K562 (cell line): ENCODE data around the gene AURKB. TPM values are rescaled to one million over a fixed set of nuclear protein-coding genes. Genes with fewer than 3 reads are reported as not detected.

Source experiments
- AFF4 ChIP-seq: sonication (generic); formaldehyde crosslinking; IDR thresholded peaks from 2 replicates; pipeline ENCODE4 v1.8.0; 2023; ENCODE audit warnings: mild to moderate bottlenecking, missing genetic modification reagents
- CBX5 ChIP-seq: IDR thresholded peaks from 2 replicates; pipeline ENCODE4 v1.6.1; 2014; ENCODE audit warnings: low read depth, borderline replicate concordance
- CC2D1A ChIP-seq: fragments of 450-650 bp; IDR thresholded peaks from 2 replicates; pipeline ENCODE4 v1.6.1; 2017; ENCODE audit warnings: mild to moderate bottlenecking
- EP400 ChIP-seq: fragments of 450-650 bp; IDR thresholded peaks from 2 replicates; pipeline ENCODE4 v1.6.1; 2017; ENCODE audit warnings: antibody characterized with exemption, mild to moderate bottlenecking, moderate library complexity
- FOXK1 ChIP-seq: sonication (generic); formaldehyde crosslinking; IDR thresholded peaks from 2 replicates; pipeline ENCODE4 v1.8.0; 2022; ENCODE audit warnings: missing genetic modification reagents, mild to moderate bottlenecking, borderline replicate concordance
- FOXM1 ChIP-seq, 2 experiments: fragments of 450-650 bp in 1 of 2; sonication (generic) in 1 of 2; formaldehyde crosslinking in 1 of 2; IDR thresholded peaks; 2 replicates each; pipeline versions ENCODE4 v1.6.1 to v1.9.0; 2017 to 2022; ENCODE audit warnings: low read depth in 2 of 2, mild to moderate bottlenecking in 2 of 2, missing genetic modification reagents in 1 of 2, moderate library complexity in 1 of 2
- ILF3 ChIP-seq: fragments of 450-650 bp; IDR thresholded peaks from 2 replicates; pipeline ENCODE4 v1.6.1; 2018; ENCODE audit warnings: antibody characterized with exemption, mild to moderate bottlenecking, moderate library complexity, borderline replicate concordance
- MAZ ChIP-seq, 2 experiments: fragments of 450-650 bp in 1 of 2; sonication (generic) in 1 of 2; formaldehyde crosslinking; IDR thresholded peaks in 1 of 2; conservative IDR thresholded peaks in 1 of 2; 2 replicates each; pipeline versions ENCODE4 v1.4.0 to v1.5.0; 2020; ENCODE audit warnings: mild to moderate bottlenecking in 1 of 2, missing genetic modification reagents in 1 of 2
- PHB ChIP-seq: fragments of 250-450 bp; sonication (Bioruptor Pico); IDR thresholded peaks from 2 replicates; pipeline ENCODE4 v1.5.0; 2021
- PPARD ChIP-seq: fragments of 250-450 bp; sonication (Bioruptor Pico); IDR thresholded peaks from 2 replicates; pipeline ENCODE4 v1.8.0; 2022; ENCODE audit warnings: inconsistent platforms, mild to moderate bottlenecking, moderate library complexity
- RBM15 ChIP-seq: fragments of 200-400 bp; formaldehyde crosslinking; IDR thresholded peaks from 2 replicates; pipeline ENCODE4 v1.6.1; 2018; ENCODE audit warnings: mild to moderate bottlenecking, low read length, moderate library complexity; ENCODE audit not compliant: insufficient read depth
- SP2 ChIP-seq: IDR thresholded peaks from 2 replicates; pipeline ENCODE4 v1.6.1; 2011; ENCODE audit warnings: mild to moderate bottlenecking, low read depth, low read length, moderate library complexity; ENCODE audit not compliant: poor library complexity, severe bottlenecking; ENCODE audit errors: extremely low read depth
- STAT5B ChIP-seq: fragments of 250-450 bp; sonication (Bioruptor Pico); IDR thresholded peaks from 2 replicates; pipeline ENCODE4 v1.8.0; 2021; ENCODE audit warnings: mild to moderate bottlenecking, inconsistent platforms
- VEZF1 ChIP-seq: fragments of 200-800 bp; sonication (Bioruptor generic); IDR thresholded peaks from 2 replicates; pipeline ENCODE4 v1.6.1; 2017; ENCODE audit warnings: missing genetic modification characterization, missing compliant biosample characterization
- ZNF507 ChIP-seq: conservative IDR thresholded peaks from 2 replicates; pipeline ENCODE4 v1.6.1; 2017; ENCODE audit warnings: missing genetic modification characterization, missing compliant biosample characterization
- ZNF518B ChIP-seq: fragments of 250-450 bp; sonication (Bioruptor Pico); IDR thresholded peaks from 2 replicates; pipeline ENCODE4 v1.5.0; 2021; ENCODE audit warnings: mild to moderate bottlenecking, moderate library complexity
- ZNF644 ChIP-seq: fragments of 200-800 bp; sonication (Bioruptor generic); IDR thresholded peaks from 2 replicates; pipeline ENCODE4 v1.6.1; 2016; ENCODE audit warnings: low read depth, missing genetic modification characterization, missing compliant biosample characterization
- polyA plus RNA-seq, 8 experiments: library from polyadenylated mRNA; depleted of rRNA in 4 of 8; stranded (reverse) in 5 of 8; unstranded in 3 of 8; fragments of >200 nt; fragmentation: Nextera tagmentation in 2 of 8; fragmentation: Illumina TruSeq in 1 of 8; extraction: Ambion mirVana in 2 of 8; extraction: Trizol in 1 of 8; gene quantifications; 2 replicates each; pipeline versions ENCODE4 v1.2.1 to v1.2.3, GENCODE V29; 2011 to 2014; ENCODE audit warnings: inconsistent platforms in 1 of 8, missing spikeins in 1 of 8
- total RNA-seq, 7 experiments: library from RNA; depleted of rRNA in 6 of 7; stranded (reverse); fragments of >200 nt in 6 of 7; fragmentation: Illumina TruSeq in 2 of 7; extraction: Trizol in 2 of 7; gene quantifications; 2 replicates each; pipeline versions ENCODE4 v1.2.1 to v1.2.3, GENCODE V29; 2011 to 2021; ENCODE audit warnings: low replicate concordance in 1 of 7

AURKB gene
- total and polyA plus RNA-seq, 9 of the 15 experiments (the other 6 are each of a cell fraction or from before 2014, with no cell fraction given): 27.2 to 114 (median 74.8) TPM

GRCh38 chr17:8220783-8221662 is 10.6 kb upstream of the AURKB start (continued):
- TF ChIP-seq EP400 (peak; percentile 40), AFF4 (CRISPR knock-in tag) (no peak), ZNF507 (tag) (no peak), ILF3 (no peak), VEZF1 (CRISPR knock-in tag) (peak; percentile 86), MAZ (CRISPR knock-in tag; conservative IDR thresholded peaks at IDR 0.05 in 1 of 2, IDR thresholded peaks at IDR 0.05 in 1 of 2) (no peak; a peak in 1 of 4 replicates), CC2D1A (no peak), FOXM1 (IDR thresholded peaks at IDR 0.05; ENCODE audit: low read depth) (no peak), FOXM1 (CRISPR knock-in tag; IDR thresholded peaks at IDR 0.05; ENCODE audit: low read depth) (no peak), CBX5 (no peak), STAT5B (no peak), FOXK1 (no peak), RBM15 (no peak), ZNF644 (tag) (no peak), PHB (no peak), ZNF518B (CRISPR knock-in tag) (no peak), PPARD (CRISPR knock-in tag) (no peak), SP2 (no peak)
